ENCODE results near the gene GRB7.

DNA sequence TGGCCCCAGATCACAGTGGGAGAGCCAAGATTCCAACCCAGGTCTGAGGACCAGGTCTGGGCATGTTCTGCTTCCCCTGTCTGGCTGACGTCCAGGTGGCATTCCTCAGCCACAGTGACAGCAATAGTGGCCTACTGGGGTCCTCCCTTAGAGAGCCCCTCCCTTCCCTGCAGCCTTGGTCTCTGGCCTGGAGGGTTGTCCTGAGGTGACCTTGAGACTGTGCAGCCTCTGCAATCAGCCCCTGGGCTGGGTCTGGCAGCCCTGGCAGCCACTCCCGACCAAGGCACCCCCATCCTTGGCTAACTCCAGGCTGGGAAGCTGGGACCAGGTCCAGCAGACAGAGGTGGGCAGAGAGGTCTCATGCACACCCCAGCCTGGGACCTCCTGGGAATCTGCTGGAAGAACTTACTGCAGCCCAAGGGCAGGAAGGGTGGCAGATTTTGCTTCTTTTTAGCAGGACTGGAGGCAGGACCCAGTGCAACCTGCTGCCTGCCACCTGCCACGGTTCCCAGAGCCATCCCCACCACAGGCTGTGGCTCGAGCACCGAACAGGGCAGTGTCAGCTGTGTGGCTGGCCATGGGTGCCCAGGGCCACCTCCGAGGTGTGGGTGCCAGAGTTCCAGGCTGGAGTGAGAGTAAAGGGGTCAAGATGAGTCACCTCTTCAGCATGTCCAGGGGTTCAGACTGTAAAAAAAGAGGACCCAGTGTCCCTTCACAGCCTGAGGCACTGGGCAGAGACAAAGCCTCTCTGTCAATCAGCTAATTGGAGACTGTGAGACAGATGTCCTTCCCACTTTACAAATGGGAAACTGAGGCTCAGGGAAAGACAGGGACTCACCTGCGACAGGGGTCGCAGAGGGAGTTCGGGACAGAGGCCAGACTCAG is 12.6 kb downstream of the GRB7 start:
- TF ChIP-seq POLR2AphosphoS5 (IDR thresholded peaks at IDR 0.05; ENCODE audit: low read length) (no peak), KDM1A (IDR thresholded peaks at IDR 0.05; ENCODE audit: borderline replicate concordance) (no peak), DPF2 (IDR thresholded peaks at IDR 0.05) (no peak), MTA2 (IDR thresholded peaks at IDR 0.05; ENCODE audit: low read depth) (no peak), SMC3 (IDR thresholded peaks at IDR 0.05; ENCODE audit: borderline replicate concordance, low read length) (no peak), POLR2A (IDR thresholded peaks at IDR 0.05; ENCODE audit: low read depth, low read length) (no peak), RAD21 (IDR thresholded peaks at IDR 0.05; ENCODE audit: insufficient read depth, low read depth, low read length) (no peak), SRF (IDR thresholded peaks at IDR 0.05; ENCODE audit: low read depth in 2 of 2, low read length in 2 of 2) (no peak)
- TF ChIP-seq, protein P1, sequence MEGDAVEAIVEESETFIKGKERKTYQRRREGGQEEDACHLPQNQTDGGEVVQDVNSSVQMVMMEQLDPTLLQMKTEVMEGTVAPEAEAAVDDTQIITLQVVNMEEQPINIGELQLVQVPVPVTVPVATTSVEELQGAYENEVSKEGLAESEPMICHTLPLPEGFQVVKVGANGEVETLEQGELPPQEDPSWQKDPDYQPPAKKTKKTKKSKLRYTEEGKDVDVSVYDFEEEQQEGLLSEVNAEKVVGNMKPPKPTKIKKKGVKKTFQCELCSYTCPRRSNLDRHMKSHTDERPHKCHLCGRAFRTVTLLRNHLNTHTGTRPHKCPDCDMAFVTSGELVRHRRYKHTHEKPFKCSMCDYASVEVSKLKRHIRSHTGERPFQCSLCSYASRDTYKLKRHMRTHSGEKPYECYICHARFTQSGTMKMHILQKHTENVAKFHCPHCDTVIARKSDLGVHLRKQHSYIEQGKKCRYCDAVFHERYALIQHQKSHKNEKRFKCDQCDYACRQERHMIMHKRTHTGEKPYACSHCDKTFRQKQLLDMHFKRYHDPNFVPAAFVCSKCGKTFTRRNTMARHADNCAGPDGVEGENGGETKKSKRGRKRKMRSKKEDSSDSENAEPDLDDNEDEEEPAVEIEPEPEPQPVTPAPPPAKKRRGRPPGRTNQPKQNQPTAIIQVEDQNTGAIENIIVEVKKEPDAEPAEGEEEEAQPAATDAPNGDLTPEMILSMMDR (IDR thresholded peaks at IDR 0.05 in 2 of 3, conservative IDR thresholded peaks at IDR 0.05 in 1 of 3; ENCODE audit: control insufficient read depth in 2 of 3, extremely low read depth in 1 of 3, insufficient read depth in 1 of 3, low read depth in 3 of 3, low read length in 3 of 3): no peak
- TF ChIP-seq, protein P2, sequence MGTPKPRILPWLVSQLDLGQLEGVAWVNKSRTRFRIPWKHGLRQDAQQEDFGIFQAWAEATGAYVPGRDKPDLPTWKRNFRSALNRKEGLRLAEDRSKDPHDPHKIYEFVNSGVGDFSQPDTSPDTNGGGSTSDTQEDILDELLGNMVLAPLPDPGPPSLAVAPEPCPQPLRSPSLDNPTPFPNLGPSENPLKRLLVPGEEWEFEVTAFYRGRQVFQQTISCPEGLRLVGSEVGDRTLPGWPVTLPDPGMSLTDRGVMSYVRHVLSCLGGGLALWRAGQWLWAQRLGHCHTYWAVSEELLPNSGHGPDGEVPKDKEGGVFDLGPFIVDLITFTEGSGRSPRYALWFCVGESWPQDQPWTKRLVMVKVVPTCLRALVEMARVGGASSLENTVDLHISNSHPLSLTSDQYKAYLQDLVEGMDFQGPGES (IDR thresholded peaks at IDR 0.05): no peak
